Limb (tissue), 2 donors: ENCODE results near the gene CT47B1.
"Not testable (repeated sequence)": the region's sequence is repeated elsewhere in the genome, so short reads cannot be mapped to it uniquely, and the experiment has no call there.

Experiments
- DNase-seq, 2 donors: peaks; one replicate each; pipeline ENCODE4 v3.0.0-alpha.2; 2016; ENCODE audit errors: extremely low spot score in 2 of 2

Gene CT47B1

GRCh38 chrX:120875766-120876165 lies at the start of gene CT47B1:
Gene CT47B1, minus strand, starts transcription at chrX:120875866. Its CDS starts 196 bp downstream, at chrX:120875670.
- not testable (repeated sequence) for DNase-seq

GRCh38 chrX:120874678-120875557 lies 748 bp downstream of the CT47B1 start:
- DNase-seq = no peak

- no peak for DNase-seq
Measured at GRCh38 chrX:120857240-120857639, 18.4 kb downstream of the CT47B1 start.

GRCh38 chrX:120840827-120841226 lies 34.8 kb downstream of the CT47B1 start:
- DNase-seq = no peak

GRCh38 chrX:120839491-120839890 lies 36.2 kb downstream of the CT47B1 start:
- no peak for DNase-seq

GRCh38 chrX:120827213-120827612 lies 48.5 kb downstream of the CT47B1 start:
- not testable (repeated sequence) for DNase-seq

- DNase-seq = no peak
Measured at GRCh38 chrX:120825146-120825545, 50.5 kb downstream of the CT47B1 start.

- no peak for DNase-seq
Measured at GRCh38 chrX:120824021-120824420, 51.6 kb downstream of the CT47B1 start.

- DNase-seq = no peak
Measured at GRCh38 chrX:120823556-120823955, 52.1 kb downstream of the CT47B1 start.
